Activated CD8-positive, alpha-beta T cell treated with anti-CD3 and anti-CD28 coated beads for 36 hours (primary cell): ENCODE data around the gene KRTAP12-1. TPM values are rescaled to one million over a fixed set of nuclear protein-coding genes. Genes with fewer than 3 reads are reported as not detected.

Source experiments
- ATAC-seq: fragments of 200-7000 bp; cut with Tn5 transposase; one replicate; pipeline ENCODE4 v1.10.0; 2021; ENCODE audit warnings: mild to moderate bottlenecking, moderate library complexity
- CTCF ChIA-PET: fragments of 350-600 bp; sonication (Branson Sonifier 250); formaldehyde crosslinking; loops from one replicate; lab custom pipeline; 2021; ENCODE audit warnings: antibody characterized with exemption; lab: Charles Lee
- POLR2A ChIA-PET: fragments of 350-600 bp; sonication (Branson Sonifier 250); formaldehyde crosslinking; loops from one replicate; lab custom pipeline; 2021; ENCODE audit warnings: antibody characterized with exemption; lab: Charles Lee
- DNase-seq: peaks from one replicate; pipeline ENCODE4 v3.0.0-alpha.2; 2020
- H3K27ac Mint-ChIP-seq: one replicate; pipeline ENCODE4 v1.8.0; 2021; ENCODE audit warnings: mild to moderate bottlenecking, mixed read lengths
- H3K27me3 Mint-ChIP-seq: one replicate; pipeline ENCODE4 v1.8.0; 2021; ENCODE audit warnings: mixed read lengths
- H3K36me3 Mint-ChIP-seq: one replicate; pipeline ENCODE4 v1.8.0; 2021; ENCODE audit warnings: low read depth, mixed read lengths
- H3K4me1 Mint-ChIP-seq: one replicate; pipeline ENCODE4 v1.8.0; 2021; ENCODE audit warnings: low read depth, mixed read lengths
- H3K4me3 Mint-ChIP-seq: one replicate; pipeline ENCODE4 v1.8.0; 2021; ENCODE audit warnings: mild to moderate bottlenecking, moderate library complexity, mixed read lengths
- H3K9me3 Mint-ChIP-seq: one replicate; pipeline ENCODE4 v1.8.0; 2021; ENCODE audit warnings: mixed read lengths
- intact Hi-C: fragments of 100-400 bp; cut with micrococcal nuclease; formaldehyde crosslinking; loops from one replicate; pipeline ENCODE4 v1.10.0; 2022
- total RNA-seq, 2 experiments: library from RNA; stranded (reverse); gene quantifications; one replicate each; pipeline ENCODE4 v1.2.3, GENCODE V29; 2021
- TF ChIP-seq, protein P1 (sequence below): fragments of 200-600 bp; IDR thresholded peaks from one replicate; pipeline ENCODE4 v1.8.0; 2022; ENCODE audit warnings: antibody characterized with exemption, mild to moderate bottlenecking

KRTAP12-1 gene
- total RNA-seq, 2 experiments from 2014 or later = not detected

GRCh38 chr21:44706026-44706705, 24.2 kb upstream of the KRTAP12-1 start:
- ChIA-PET POLR2A (no interaction called here), CTCF (interaction anchor here (1.2 kb wide), 1 partner anchor 87 kb away, joined by 3 read pairs; no protein-coding TSS in a partner anchor)
- Mint-ChIP-seq H3K27ac (no peak overlapping the region), H3K4me1 (peaks cover 17% of the 10 kb centered on the region), H3K4me3 (no peak overlapping the region), H3K36me3 (peaks cover 9% of the 10 kb centered on the region), H3K9me3 (peaks cover 9% of the 10 kb centered on the region), H3K27me3 (peaks cover 77% of the 10 kb centered on the region)
- intact Hi-C loops = no loop called here
- DNase-seq (no peak), ATAC-seq (no peak)
- TF ChIP-seq, protein P1, sequence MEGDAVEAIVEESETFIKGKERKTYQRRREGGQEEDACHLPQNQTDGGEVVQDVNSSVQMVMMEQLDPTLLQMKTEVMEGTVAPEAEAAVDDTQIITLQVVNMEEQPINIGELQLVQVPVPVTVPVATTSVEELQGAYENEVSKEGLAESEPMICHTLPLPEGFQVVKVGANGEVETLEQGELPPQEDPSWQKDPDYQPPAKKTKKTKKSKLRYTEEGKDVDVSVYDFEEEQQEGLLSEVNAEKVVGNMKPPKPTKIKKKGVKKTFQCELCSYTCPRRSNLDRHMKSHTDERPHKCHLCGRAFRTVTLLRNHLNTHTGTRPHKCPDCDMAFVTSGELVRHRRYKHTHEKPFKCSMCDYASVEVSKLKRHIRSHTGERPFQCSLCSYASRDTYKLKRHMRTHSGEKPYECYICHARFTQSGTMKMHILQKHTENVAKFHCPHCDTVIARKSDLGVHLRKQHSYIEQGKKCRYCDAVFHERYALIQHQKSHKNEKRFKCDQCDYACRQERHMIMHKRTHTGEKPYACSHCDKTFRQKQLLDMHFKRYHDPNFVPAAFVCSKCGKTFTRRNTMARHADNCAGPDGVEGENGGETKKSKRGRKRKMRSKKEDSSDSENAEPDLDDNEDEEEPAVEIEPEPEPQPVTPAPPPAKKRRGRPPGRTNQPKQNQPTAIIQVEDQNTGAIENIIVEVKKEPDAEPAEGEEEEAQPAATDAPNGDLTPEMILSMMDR = no peak

GRCh38 chr21:44704636-44705001, 22.7 kb upstream of the KRTAP12-1 start:
- Mint-ChIP-seq H3K27me3 (peaks cover 71% of the 10 kb centered on the region), H3K9me3 (peaks cover 9% of the 10 kb centered on the region), H3K36me3 (peaks cover 9% of the 10 kb centered on the region), H3K27ac (no peak overlapping the region), H3K4me3 (no peak overlapping the region), H3K4me1 (peaks cover 7% of the 10 kb centered on the region)
- ChIA-PET CTCF (interaction anchor here (0.9 kb wide), 1 partner anchor 38 kb away, joined by 3 read pairs; no protein-coding TSS in a partner anchor), POLR2A (no interaction called here)
- DNase-seq = no peak
- TF ChIP-seq, protein P1 = no peak
- no peak for ATAC-seq
- intact Hi-C loops = no loop called here

DNA sequence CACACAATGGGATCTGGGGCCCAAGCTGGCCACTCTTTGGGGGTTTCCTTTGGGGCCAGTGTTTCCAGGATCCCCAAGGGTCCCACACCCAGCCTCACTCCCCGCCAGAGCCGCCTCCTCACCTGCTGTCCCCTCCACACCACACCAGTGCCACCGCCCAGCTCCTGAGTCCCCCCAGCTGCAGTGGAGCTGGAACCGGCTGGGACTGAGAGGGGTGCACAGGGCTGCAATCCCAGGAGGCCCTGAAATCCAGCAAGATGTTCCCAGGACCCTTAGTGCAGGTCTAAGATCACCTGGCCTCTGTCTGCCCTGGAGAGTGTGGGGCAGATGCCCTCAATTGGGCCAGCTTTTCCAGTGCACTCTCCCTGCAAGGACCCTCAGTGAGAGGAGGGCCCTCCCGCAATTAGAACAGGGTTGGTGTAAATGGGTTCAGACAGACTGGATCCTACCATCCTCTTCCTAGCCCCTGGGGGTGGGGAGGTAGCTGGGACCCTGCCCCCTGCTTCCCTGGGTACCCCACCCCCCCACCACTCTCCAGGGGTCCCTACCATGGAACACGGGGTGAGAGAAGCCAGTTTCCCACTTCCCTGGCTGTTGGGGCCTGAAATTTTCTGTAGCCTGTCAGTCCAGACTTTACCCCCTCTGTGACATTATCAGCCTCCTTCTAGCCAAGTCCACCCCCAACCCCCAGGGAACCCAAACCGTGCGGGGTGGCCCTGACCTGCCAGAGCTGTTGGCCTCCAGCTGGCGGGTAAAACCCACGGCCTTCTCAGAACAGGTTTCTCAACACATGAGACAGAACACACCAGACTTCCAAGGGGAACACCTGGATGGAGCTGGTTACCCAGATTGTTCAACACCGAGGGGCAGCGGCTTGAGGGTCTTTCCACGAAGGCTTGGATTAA, 22.0 kb upstream of the KRTAP12-1 start:
- intact Hi-C loops = no loop called here
- Mint-ChIP-seq H3K27ac (no peak overlapping the region), H3K27me3 (peaks cover 68% of the 10 kb centered on the region), H3K4me1 (peaks cover 5% of the 10 kb centered on the region), H3K9me3 (peaks cover 9% of the 10 kb centered on the region), H3K4me3 (no peak overlapping the region), H3K36me3 (peaks cover 9% of the 10 kb centered on the region)
- TF ChIP-seq, protein P1 = no peak
- ChIA-PET CTCF (interaction anchor here (0.9 kb wide), 1 partner anchor 39 kb away, joined by 3 read pairs; no protein-coding TSS in a partner anchor), POLR2A (no interaction called here)
- DNase-seq (no peak), ATAC-seq (no peak)

DNA sequence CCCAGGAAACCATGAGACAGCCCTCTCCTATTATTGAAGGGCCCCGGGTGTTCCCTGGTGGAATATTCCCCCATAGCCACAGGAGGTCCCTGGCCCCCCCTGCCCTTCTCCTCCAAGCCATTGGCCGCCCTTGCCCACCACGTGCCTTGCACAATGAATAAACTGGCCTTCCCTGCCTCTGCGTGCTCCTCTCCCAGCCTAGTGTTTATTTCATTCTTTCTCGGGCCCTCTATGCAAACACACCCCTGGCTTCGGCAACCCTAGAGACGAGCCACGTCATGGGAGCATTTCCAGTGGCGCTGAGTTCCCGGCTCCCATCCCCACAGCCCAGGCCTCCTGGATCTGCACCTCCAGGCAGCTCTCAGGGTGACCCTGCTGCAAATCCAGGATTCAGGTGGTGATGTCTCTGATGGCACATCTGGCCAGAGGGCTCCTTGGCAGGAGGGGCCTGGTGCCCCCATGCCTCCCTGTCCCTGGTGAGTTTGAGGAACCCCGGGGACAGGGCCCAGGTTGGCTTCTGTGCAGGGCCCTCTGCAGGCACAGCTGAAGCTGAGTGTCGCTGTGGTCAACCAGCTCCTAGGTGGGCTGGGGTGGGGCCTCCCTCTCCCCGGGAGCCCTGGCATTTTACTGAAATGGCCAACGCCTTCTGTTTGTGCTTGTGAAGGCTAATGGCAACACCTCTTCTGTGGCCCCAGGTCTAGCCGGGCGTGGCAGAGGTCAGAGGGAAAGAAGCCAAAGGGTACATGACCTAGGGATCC, 21.2 kb upstream of the KRTAP12-1 start:
- intact Hi-C loops = no loop called here
- Mint-ChIP-seq H3K27ac (no peak overlapping the region), H3K27me3 (peaks cover 69% of the 10 kb centered on the region), H3K9me3 (peaks cover 9% of the 10 kb centered on the region), H3K36me3 (peaks cover 9% of the 10 kb centered on the region), H3K4me3 (no peak overlapping the region), H3K4me1 (peaks cover 5% of the 10 kb centered on the region)
- POLR2A ChIA-PET = no interaction called here
- no peak for DNase-seq
- CTCF ChIA-PET = no interaction called here
- TF ChIP-seq, protein P1 = no peak
- ATAC-seq = no peak
